Measurements from ENCODE around the gene HNRNPH2.

HNRNPH2 gene

GRCh38 chrX:101462892-101463291, 54.9 kb downstream of the HNRNPH2 start:
- TF ChIP-seq SIN3A (IDR thresholded peaks at IDR 0.05; ENCODE audit: borderline replicate concordance, insufficient read depth, low read length) (no peak), REST (IDR thresholded peaks at IDR 0.05; ENCODE audit: insufficient read depth in 1 of 2, low read depth in 2 of 2, low read length in 2 of 2) (no peak), POLR2AphosphoS5 (IDR thresholded peaks at IDR 0.05; ENCODE audit: low read depth, low read length) (no peak), TAF1 (IDR thresholded peaks at IDR 0.05; ENCODE audit: borderline replicate concordance, insufficient read depth, low read length) (no peak)

Measured in PFSK-1 (cell line).